ENCODE measurements around the gene GLB1L.
A peak's percentile ranks its signal among the peaks of the same experiment; 100 is the strongest.

Gene GLB1L

GRCh38 chr2:219252570-219252899 is 7.3 kb upstream of the GLB1L start:
- DNase-seq = no peak

GRCh38 chr2:219252084-219252483 is 6.8 kb upstream of the GLB1L start:
- DNase-seq = no peak

GRCh38 chr2:219251656-219252055 is 6.4 kb upstream of the GLB1L start:
- DNase-seq = no peak

- DNase-seq = no peak
Observed at GRCh38 chr2:219250049-219250781, 5.0 kb upstream of the GLB1L start.

GRCh38 chr2:219249203-219249980 is 4.1 kb upstream of the GLB1L start:
- peak; percentile 35 for DNase-seq

GRCh38 chr2:219248845-219249202 is 3.6 kb upstream of the GLB1L start:
- DNase-seq = no peak

- peak; percentile 49 for DNase-seq
Observed at GRCh38 chr2:219247678-219248642, 2.7 kb upstream of the GLB1L start.

- no peak for DNase-seq
Observed at GRCh38 chr2:219246559-219246958, 1.3 kb upstream of the GLB1L start.

GRCh38 chr2:219245899-219246230 is 621 bp upstream of the GLB1L start:
- no peak for DNase-seq

GRCh38 chr2:219244789-219245147 is 476 bp downstream of the GLB1L start:
- DNase-seq = no peak

- DNase-seq = no peak
Observed at GRCh38 chr2:219243291-219243761, 1.9 kb downstream of the GLB1L start.

GRCh38 chr2:219234331-219234730 is 10.9 kb downstream of the GLB1L start:
- DNase-seq = no peak

GRCh38 chr2:219230059-219230540 is 15.1 kb downstream of the GLB1L start:
- peak; percentile 30 for DNase-seq

GRCh38 chr2:219229305-219230058 is 15.8 kb downstream of the GLB1L start, which contains the start of the genes ANKZF1 and ATG9A:
Gene ANKZF1 (plus strand): TSS chr2:219229806. CDS start chr2:219230258, 452 bp downstream.
Gene ATG9A (minus strand): TSS chr2:219229636. CDS start chr2:219228024, 1,612 bp downstream.
- peak; percentile 98 for DNase-seq

GRCh38 chr2:219228911-219229304 is 16.3 kb downstream of the GLB1L start:
- DNase-seq = no peak

GRCh38 chr2:219228041-219228910 is 17.0 kb downstream of the GLB1L start:
- no peak for DNase-seq

GRCh38 chr2:219225350-219225749 is 19.9 kb downstream of the GLB1L start:
- DNase-seq = no peak

GRCh38 chr2:219223831-219224610 is 21.2 kb downstream of the GLB1L start:
- DNase-seq = no peak

GRCh38 chr2:219221957-219222518 is 23.2 kb downstream of the GLB1L start:
- DNase-seq = no peak
